Endodermal cell (in vitro differentiated cells): Measurements from ENCODE around the gene MEDAG. TPM values are rescaled to one million over a fixed set of nuclear protein-coding genes. Genes with fewer than 3 reads are reported as not detected.

Source experiments
- DNase-seq: peaks from one replicate; pipeline ENCODE4 v3.0.0-alpha.2; 2017
- H3K27ac ChIP-seq: 2 replicates; pipeline ENCODE4 v1.5.1; 2013; ENCODE audit warnings: mild to moderate bottlenecking, low read depth, low read length, moderate library complexity
- H3K27me3 ChIP-seq: 2 replicates; pipeline ENCODE4 v1.6.1; 2013; ENCODE audit warnings: mild to moderate bottlenecking, low read length, moderate library complexity; ENCODE audit not compliant: insufficient read depth, control insufficient read depth, poor library complexity, severe bottlenecking
- H3K36me3 ChIP-seq: 2 replicates; pipeline ENCODE4 v1.7.0; 2013; ENCODE audit warnings: mild to moderate bottlenecking, low read length, moderate library complexity; ENCODE audit not compliant: control insufficient read depth, insufficient read depth
- H3K4me1 ChIP-seq: one replicate; pipeline ENCODE4 v1.7.0; 2013; ENCODE audit warnings: low read length; ENCODE audit not compliant: control insufficient read depth, insufficient read depth
- H3K4me3 ChIP-seq: 2 replicates; pipeline ENCODE4 v1.5.1; 2013; ENCODE audit warnings: mild to moderate bottlenecking, low read length, moderate library complexity
- H3K9ac ChIP-seq: 2 replicates; pipeline ENCODE4 v1.6.1; 2013; ENCODE audit warnings: mild to moderate bottlenecking, low read length, moderate library complexity; ENCODE audit not compliant: poor library complexity, severe bottlenecking; ENCODE audit errors: extremely low read depth
- H3K9me3 ChIP-seq: 2 replicates; pipeline ENCODE4 v1.6.1; 2013; ENCODE audit warnings: mild to moderate bottlenecking, low read length, moderate library complexity; ENCODE audit not compliant: control insufficient read depth
- H3K27ac Mint-ChIP-seq: 2 replicates; pipeline ENCODE4 v1.8.0; 2020; ENCODE audit warnings: mixed read lengths
- H3K27me3 Mint-ChIP-seq: 2 replicates; pipeline ENCODE4 v1.8.0; 2021; ENCODE audit warnings: mild to moderate bottlenecking, mixed read lengths; ENCODE audit not compliant: insufficient read depth
- H3K36me3 Mint-ChIP-seq: 2 replicates; pipeline ENCODE4 v1.8.0; 2020; ENCODE audit warnings: low read depth, mixed read lengths
- H3K4me1 Mint-ChIP-seq: 2 replicates; pipeline ENCODE4 v1.8.0; 2020; ENCODE audit warnings: mixed read lengths
- H3K4me3 Mint-ChIP-seq: 2 replicates; pipeline ENCODE4 v1.8.0; 2020; ENCODE audit warnings: mild to moderate bottlenecking, moderate library complexity, mixed read lengths
- H3K9me3 Mint-ChIP-seq: 2 replicates; pipeline ENCODE4 v1.8.0; 2020; ENCODE audit warnings: mild to moderate bottlenecking, mixed read lengths
- CTCF ChIP-seq: fragments of 200-600 bp; sonication (generic); conservative IDR thresholded peaks from 2 replicates; pipeline ENCODE4 v1.5.0; 2021; ENCODE audit warnings: antibody characterized with exemption, mild to moderate bottlenecking
- WGBS, 2 experiments: methylation state at CpG; one replicate each; pipeline versions ENCODE4 v1.1.5 to v1.1.7; 2013; ENCODE audit warnings: missing lambda C conversion rate in 2 of 2, mixed read lengths in 1 of 2; ENCODE audit not compliant: insufficient coverage in 1 of 2, insufficient read length in 1 of 2; 5-methylcytosine and 5-hydroxymethylcytosine counted together
- total RNA-seq, 2 donors: library from RNA; stranded (reverse); fragmentation: NEBNext Ultra II Directional in 1 of 2; extraction: Animal tissue kit (Norgen Biotek cat#: 25700) in 1 of 2; gene quantifications; 2 replicates in 1 of 2; 3 replicates in 1 of 2; pipeline ENCODE4 v1.2.1, GENCODE V29; 2021

The MEDAG gene
- total RNA-seq, 2 donors from 2014 or later, result 0.13 to 0.33 TPM

- Histone ChIP-seq H3K4me1 (peaks cover 4% of the 10 kb centered on the region), H3K27me3 (peaks cover 13% of the 10 kb centered on the region), H3K27ac (no peak overlapping the region), H3K36me3 (no peaks in the 10 kb centered on the region), H3K4me3 (no peak overlapping the region), H3K9ac (no peak overlapping the region), H3K9me3 (no peaks in the 10 kb centered on the region)
- no peaks in the 10 kb centered on the region for H3K9me3 Mint-ChIP-seq
- peaks cover 12% of the 10 kb centered on the region for H3K4me1 Mint-ChIP-seq
- no peak overlapping the region for H3K27ac Mint-ChIP-seq
- no peak for TF ChIP-seq CTCF
- no peak for DNase-seq
- H3K36me3 Mint-ChIP-seq, result no peaks in the 10 kb centered on the region
- 86 to 88% methylated on average over 5 of the region's 5 CpGs for WGBS, 2 experiments
- no peak overlapping the region for H3K4me3 Mint-ChIP-seq
- H3K27me3 Mint-ChIP-seq, result peaks cover 33% of the 10 kb centered on the region
These were observed 22.9 kb downstream of the MEDAG start for GRCh38 chr13:30928978-30929377.

GRCh38 chr13:30932481-30933353, 26.6 kb downstream of the MEDAG start, which contains the start of gene TEX26:
TEX26 (plus strand) TSS chr13:30932656; CDS start chr13:30932716, 60 bp downstream.
- no peak within 1 kb of the TSS for H3K27ac ChIP-seq
- no peaks in the 10 kb centered on the region for H3K9me3 Mint-ChIP-seq
- H3K4me1 ChIP-seq, result peaks cover 4% of the 10 kb centered on the region
- H3K9ac ChIP-seq, result no peak within 1 kb of the TSS
- TF ChIP-seq CTCF, result peak; percentile 68
- no peaks in the 10 kb centered on the region for H3K36me3 Mint-ChIP-seq
- DNase-seq, result peak; percentile 92
- H3K9me3 ChIP-seq, result peaks cover 4% of the 10 kb centered on the region
- H3K4me1 Mint-ChIP-seq, result peaks cover 9% of the 10 kb centered on the region
- H3K4me3 ChIP-seq, result peak within 1 kb of the TSS; percentile 67
- peak within 1 kb of the TSS; percentile 36 for H3K27ac Mint-ChIP-seq
- H3K27me3 Mint-ChIP-seq, result peaks cover 45% of the 10 kb centered on the region
- H3K36me3 ChIP-seq, result no peaks in the 10 kb centered on the region
- 26 to 27% methylated on average over 18 to 32 of the region's 32 CpGs for WGBS, 2 experiments
- H3K4me3 Mint-ChIP-seq, result peak within 1 kb of the TSS; percentile 49
- peaks cover 13% of the 10 kb centered on the region for H3K27me3 ChIP-seq

- peaks cover 13% of the 10 kb centered on the region for H3K27me3 ChIP-seq
- H3K27me3 Mint-ChIP-seq, result peaks cover 45% of the 10 kb centered on the region
- H3K4me3 ChIP-seq, result no peak overlapping the region
- peaks cover 10% of the 10 kb centered on the region for H3K9me3 ChIP-seq
- H3K9ac ChIP-seq, result no peak overlapping the region
- TF ChIP-seq CTCF, result no peak
- H3K36me3 Mint-ChIP-seq, result no peaks in the 10 kb centered on the region
- no peak overlapping the region for H3K4me3 Mint-ChIP-seq
- DNase-seq, result no peak
- 96 to 100% methylated on average over 1 to 3 of the region's 3 CpGs for WGBS, 2 experiments
- H3K27ac Mint-ChIP-seq, result no peak overlapping the region
- peaks cover 4% of the 10 kb centered on the region for H3K4me1 ChIP-seq
- peaks cover 9% of the 10 kb centered on the region for H3K4me1 Mint-ChIP-seq
- H3K27ac ChIP-seq, result no peak overlapping the region
- no peaks in the 10 kb centered on the region for H3K36me3 ChIP-seq
- no peaks in the 10 kb centered on the region for H3K9me3 Mint-ChIP-seq
These were observed 27.2 kb downstream of the MEDAG start for GRCh38 chr13:30933354-30933670.
